Sigmoid colon (tissue), 7 donors: ENCODE data around the gene SIM1. TPM values are rescaled to one million over a fixed set of nuclear protein-coding genes. Genes with fewer than 3 reads are reported as not detected.
A peak's percentile ranks its signal among the peaks of the same experiment; 100 is the strongest.

Experiments used
- DNase-seq: peaks from one replicate; pipeline ENCODE4 v3.0.0-alpha.2; 2019
- H3K27ac ChIP-seq, 4 donors: fragments of 200-600 bp; sonication (generic); one replicate each; pipeline ENCODE4 v1.5.1; 2016 to 2019; ENCODE audit warnings: mild to moderate bottlenecking in 1 of 4
- H3K27me3 ChIP-seq, 3 donors: fragments of 200-600 bp; sonication (generic); one replicate each; pipeline ENCODE4 v1.5.1; 2019; ENCODE audit warnings: mild to moderate bottlenecking in 1 of 3
- H3K36me3 ChIP-seq, 4 donors: fragments of 200-600 bp; sonication (generic); one replicate each; pipeline ENCODE4 v1.5.1; 2016 to 2019
- H3K4me1 ChIP-seq, 4 donors: fragments of 200-600 bp; sonication (generic); one replicate each; pipeline ENCODE4 v1.5.1; 2017 to 2019
- H3K4me3 ChIP-seq, 4 donors: fragments of 200-600 bp; sonication (generic); one replicate each; pipeline ENCODE4 v1.5.1; 2017 to 2019; ENCODE audit warnings: mild to moderate bottlenecking in 2 of 4, moderate library complexity in 1 of 4
- H3K9me3 ChIP-seq, 4 donors: fragments of 200-600 bp in 3 of 4; sonication (generic) in 3 of 4; one replicate each; pipeline versions ENCODE4 v1.5.1 to v1.6.1; 2013 to 2019
- CTCF ChIP-seq, 4 experiments: fragments of 450-650 bp in 3 of 4; fragments of 200-600 bp in 1 of 4; IDR thresholded peaks; one replicate each; pipeline ENCODE4 v1.5.1; 2016 to 2019; ENCODE audit warnings: antibody characterized with exemption in 4 of 4, mild to moderate bottlenecking in 3 of 4, moderate library complexity in 2 of 4
- EP300 ChIP-seq, 4 donors: sonication (generic); formaldehyde crosslinking; IDR thresholded peaks; one replicate each; pipeline ENCODE4 v1.6.1; 2017; ENCODE audit warnings: antibody characterized with exemption in 4 of 4
- POLR2A ChIP-seq, 2 donors: fragments of 450-650 bp; IDR thresholded peaks; one replicate each; pipeline ENCODE4 v1.6.1; 2016; ENCODE audit warnings: antibody characterized with exemption in 2 of 2, mild to moderate bottlenecking in 2 of 2, moderate library complexity in 2 of 2
- POLR2AphosphoS5 ChIP-seq, 4 donors: sonication (generic); formaldehyde crosslinking; IDR thresholded peaks; one replicate each; pipeline ENCODE4 v1.6.1; 2017; ENCODE audit warnings: antibody characterized with exemption in 4 of 4
- WGBS, 2 donors: extraction: QIAGEN DNeasy Blood & Tissue Kit; methylation state at CpG; one replicate each; pipeline ENCODE4 v1.1.7; 2013; 5-methylcytosine and 5-hydroxymethylcytosine counted together
- intact Hi-C: fragments of 100-400 bp; cut with DNase I; formaldehyde crosslinking; loops from one replicate; pipeline ENCODE4 v1.15.1; 2023
- polyA plus RNA-seq, 3 donors: library from polyadenylated mRNA; stranded (reverse); fragments of 200-250 nt; gene quantifications; one replicate each; pipeline ENCODE4 v1.2.3, GENCODE V29; 2013
- total RNA-seq, 4 donors: library from RNA; depleted of rRNA; stranded (reverse); fragments of >200 nt; gene quantifications; one replicate each; pipeline ENCODE4 v1.1.0, GENCODE V29; 2016
- donor health status: healthy with polysubstance abuse.
- donor health status: Bipolar disorder and iron deficiency.
- donor health status: healthy.

The SIM1 gene
- total and polyA plus RNA-seq, 7 donors, result not detected

DNA sequence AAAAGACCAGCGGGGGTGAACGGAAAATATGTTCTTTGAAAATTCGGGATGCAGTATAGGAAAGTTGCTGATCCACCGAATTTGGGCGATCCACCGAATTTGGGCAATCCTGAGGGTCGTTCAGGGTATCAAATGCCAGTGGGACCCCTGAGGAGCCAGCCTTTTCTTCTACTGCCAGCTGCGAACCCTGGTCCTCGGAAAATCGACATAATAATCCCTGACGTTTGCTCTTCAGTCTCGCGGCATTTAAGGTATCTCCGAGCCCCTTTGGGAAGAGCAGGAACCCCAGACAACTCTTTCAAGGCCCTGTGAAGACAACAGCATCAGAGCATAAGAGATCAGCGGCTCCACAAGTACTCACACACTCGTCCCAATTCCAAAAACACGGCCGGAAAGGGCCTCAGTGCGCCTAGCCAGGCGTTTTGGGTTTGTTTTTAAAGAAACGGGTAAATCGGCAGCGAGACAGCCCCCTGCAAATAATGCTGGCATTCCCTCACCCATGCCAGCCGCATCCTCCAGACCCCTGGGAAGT is 1.0 kb downstream of the SIM1 start:
- no peak for DNase-seq
- intact Hi-C loops, result no loop called here
- Histone ChIP-seq H3K27ac (no peak overlapping the region), H3K4me3 (no peak overlapping the region), H3K9me3 (peaks cover 0 to 5% (median 0%) of the 10 kb centered on the region in 4 donors), H3K4me1 (peaks cover 0 to 31% (median 23%) of the 10 kb centered on the region in 4 donors), H3K36me3 (no peaks in the 10 kb centered on the region), H3K27me3 (peaks cover 78 to 100% (median 100%) of the 10 kb centered on the region in 3 donors)
- 5 to 10% methylated on average over 24 of the region's 24 CpGs for WGBS, 2 donors
- TF ChIP-seq POLR2A (IDR thresholded peaks at IDR 0.05) (no peak), POLR2AphosphoS5 (IDR thresholded peaks at IDR 0.05) (no peak), CTCF (IDR thresholded peaks at IDR 0.05) (no peak), EP300 (IDR thresholded peaks at IDR 0.05) (no peak)

GRCh38 chr6:100462706-100463629 is 1.8 kb downstream of the SIM1 start:
- WGBS, 2 donors, result 10 to 16% methylated on average over 13 of the region's 13 CpGs
- intact Hi-C loops, result no loop called here
- TF ChIP-seq CTCF (IDR thresholded peaks at IDR 0.05) (no peak), POLR2A (IDR thresholded peaks at IDR 0.05) (no peak), POLR2AphosphoS5 (IDR thresholded peaks at IDR 0.05) (peak in 1 of 4 donors; percentile 17)
- Histone ChIP-seq H3K4me3 (no peak overlapping the region), H3K36me3 (no peaks in the 10 kb centered on the region), H3K4me1 (peaks cover 0 to 39% (median 28%) of the 10 kb centered on the region in 4 donors), H3K9me3 (peaks cover 0 to 5% (median 0%) of the 10 kb centered on the region in 4 donors), H3K27ac (no peak overlapping the region), H3K27me3 (peaks cover 84 to 100% (median 100%) of the 10 kb centered on the region in 3 donors)
- DNase-seq, result no peak

- intact Hi-C loops, result no loop called here
- Histone ChIP-seq H3K36me3 (no peaks in the 10 kb centered on the region), H3K27ac (no peak overlapping the region), H3K4me3 (no peak overlapping the region), H3K27me3 (peaks cover 84 to 100% (median 100%) of the 10 kb centered on the region in 3 donors), H3K9me3 (peaks cover 0 to 5% (median 0%) of the 10 kb centered on the region in 4 donors), H3K4me1 (peaks cover 0 to 37% (median 27%) of the 10 kb centered on the region in 4 donors)
- no peak for DNase-seq
- WGBS, 2 donors, result 5 to 6% methylated on average over 3 of the region's 3 CpGs
- TF ChIP-seq POLR2A (IDR thresholded peaks at IDR 0.05), result no peak
- no peak for TF ChIP-seq CTCF (IDR thresholded peaks at IDR 0.05)
- no peak for TF ChIP-seq EP300 (IDR thresholded peaks at IDR 0.05)
- no peak for TF ChIP-seq POLR2AphosphoS5 (IDR thresholded peaks at IDR 0.05)
Observed at GRCh38 chr6:100461917-100462705, 2.6 kb downstream of the SIM1 start.

DNA sequence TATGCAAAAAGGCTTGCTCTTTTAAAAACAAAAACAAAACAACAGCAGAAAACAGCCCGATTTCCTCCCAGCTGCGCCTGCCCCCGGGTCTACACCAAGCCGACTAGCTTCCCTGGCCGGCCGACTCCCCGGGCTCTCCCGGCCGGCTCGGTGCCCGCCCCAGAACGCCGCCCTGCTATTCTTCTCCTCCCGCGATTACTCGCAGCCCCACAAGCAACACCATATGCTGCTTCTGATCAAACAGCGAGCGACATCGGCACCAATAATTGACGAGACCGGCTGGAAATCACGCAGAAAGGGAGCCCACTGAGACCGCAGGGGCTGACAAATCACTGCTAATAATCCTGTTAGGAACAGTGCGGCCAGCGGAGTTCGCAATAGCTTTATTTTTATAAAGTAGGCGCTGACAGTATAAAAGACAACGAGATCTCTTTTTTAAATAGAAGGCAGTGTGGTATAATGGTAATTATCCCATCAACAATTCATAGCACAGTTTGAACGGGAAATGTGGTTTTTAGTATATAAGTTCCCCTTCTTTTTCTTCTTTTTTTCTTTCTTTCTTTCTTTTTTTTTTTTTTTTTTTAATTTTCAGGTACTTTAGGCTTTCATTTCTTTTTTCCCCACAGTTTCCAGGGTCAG is 3.3 kb downstream of the SIM1 start:
- H3K27ac ChIP-seq, result no peak overlapping the region
- DNase-seq, result no peak
- peaks cover 84 to 100% (median 100%) of the 10 kb centered on the region in 3 donors for H3K27me3 ChIP-seq
- H3K4me1 ChIP-seq, result peaks cover 0 to 32% (median 27%) of the 10 kb centered on the region in 4 donors
- TF ChIP-seq CTCF (IDR thresholded peaks at IDR 0.05), result no peak
- peak in 1 of 4 donors; percentile 2 for TF ChIP-seq POLR2AphosphoS5 (IDR thresholded peaks at IDR 0.05)
- no peaks in the 10 kb centered on the region for H3K36me3 ChIP-seq
- WGBS, 2 donors, result 6 to 7% methylated on average over 29 of the region's 29 CpGs
- intact Hi-C loops, result no loop called here
- H3K4me3 ChIP-seq, result no peak overlapping the region
- peaks cover 0 to 5% (median 0%) of the 10 kb centered on the region in 4 donors for H3K9me3 ChIP-seq
